ENCODE results near the gene TRPM7. TPM values are rescaled to one million over a fixed set of nuclear protein-coding genes. Genes with fewer than 3 reads are reported as not detected.

TRPM7 gene
- total and polyA plus RNA-seq, 2 of the 8 experiments (the other 6 are each of a cell fraction or from before 2014, with no cell fraction given): 7.5 to 33.2 TPM

DNA sequence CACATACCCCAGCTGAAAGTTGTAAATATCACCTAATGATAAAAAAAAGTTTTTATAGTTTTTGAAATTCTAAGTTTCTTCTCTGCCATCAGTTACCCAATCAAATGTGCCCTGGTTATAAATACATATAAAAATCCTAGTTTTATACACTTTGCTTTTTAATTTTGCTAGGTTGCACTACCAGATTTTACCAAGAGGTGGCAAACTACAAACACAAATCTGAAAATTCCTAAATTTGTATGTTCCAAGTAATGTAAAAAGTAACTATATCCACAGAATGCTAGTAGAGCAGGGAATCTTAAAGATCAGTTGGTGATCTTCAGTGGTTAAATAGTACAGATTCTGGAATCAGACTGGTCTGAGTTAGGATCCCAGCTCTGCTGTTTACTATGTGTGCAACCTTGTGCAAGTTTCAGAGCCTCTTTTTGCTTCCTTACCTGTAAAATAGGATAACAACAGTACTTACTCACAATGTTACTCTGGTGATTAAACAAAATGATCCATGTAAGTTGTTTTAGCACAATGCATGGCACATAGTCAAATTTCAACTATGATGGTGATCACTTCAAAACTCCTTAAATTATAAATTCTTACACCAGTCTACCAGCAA is 11.0 kb downstream of the TRPM7 start:
- POLR2A ChIA-PET (ENCODE audit: partially characterized antibody): no interaction called here
- no peak overlapping the region for H3K4me2 ChIP-seq (ENCODE audit: insufficient read depth in 1 of 2, low read depth in 2 of 2, low read length in 2 of 2)
- CTCF ChIA-PET (ENCODE audit: partially characterized antibody): interaction anchor here (0.6 to 3.4 kb wide), 13 partner anchors 8 to 1235 kb away, joined by 3 to 14 read pairs (median 4); no protein-coding TSS in a partner anchor
- H2BK120ac ChIP-seq (replicated peaks; ENCODE audit: low read depth, low read length): no peak overlapping the region
- TF ChIP-seq CTCF (IDR thresholded peaks at IDR 0.05; ENCODE audit: control extremely low read depth in 1 of 3, insufficient read depth in 1 of 3, low read depth in 1 of 3, low read length in 3 of 3) (peak in 2 of 3 experiments; percentile 20 to 27; a peak in 2 of 4 replicates), RAD21 (IDR thresholded peaks at IDR 0.05 in 1 of 2, conservative IDR thresholded peaks at IDR 0.05 in 1 of 2; ENCODE audit: low read depth in 2 of 2, low read length in 2 of 2) (peak in 1 of 2 experiments; percentile 33; a peak in 3 of 4 replicates), TEAD4 (IDR thresholded peaks at IDR 0.05; ENCODE audit: low read depth, low read length) (no peak), E2F6 (IDR thresholded peaks at IDR 0.05) (no peak)
- TF ChIP-seq, protein P1, sequence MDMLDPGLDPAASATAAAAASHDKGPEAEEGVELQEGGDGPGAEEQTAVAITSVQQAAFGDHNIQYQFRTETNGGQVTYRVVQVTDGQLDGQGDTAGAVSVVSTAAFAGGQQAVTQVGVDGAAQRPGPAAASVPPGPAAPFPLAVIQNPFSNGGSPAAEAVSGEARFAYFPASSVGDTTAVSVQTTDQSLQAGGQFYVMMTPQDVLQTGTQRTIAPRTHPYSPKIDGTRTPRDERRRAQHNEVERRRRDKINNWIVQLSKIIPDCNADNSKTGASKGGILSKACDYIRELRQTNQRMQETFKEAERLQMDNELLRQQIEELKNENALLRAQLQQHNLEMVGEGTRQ (IDR thresholded peaks at IDR 0.05; ENCODE audit: low read length): no peak
- no peak overlapping the region for H2BK15ac ChIP-seq (ENCODE audit: low read length)
- no peak overlapping the region for H3K18ac ChIP-seq (ENCODE audit: extremely low read depth, low read length)
- H3K56ac ChIP-seq (replicated peaks; ENCODE audit: insufficient read length, low read depth, low read length): no peak overlapping the region
- H3K27ac ChIP-seq (ENCODE audit: low read depth, low read length): no peak overlapping the region
- no peak overlapping the region for H4K8ac ChIP-seq (ENCODE audit: extremely low read depth, insufficient read depth, low read length)
- no peak overlapping the region for H3K9ac ChIP-seq (replicated peaks in 1 of 4; ENCODE audit: extremely low read depth in 1 of 4, low read depth in 3 of 4, low read length in 3 of 4)
- no peaks in the 10 kb centered on the region for H3K36me3 ChIP-seq (ENCODE audit: control insufficient read depth in 2 of 4, insufficient read depth in 4 of 4, low read length in 3 of 4)
- no peaks in the 10 kb centered on the region for H3K4me1 ChIP-seq (replicated peaks in 1 of 4; ENCODE audit: control insufficient read depth in 3 of 4, insufficient read depth in 4 of 4, low read length in 3 of 4)
- H3K4me3 ChIP-seq (ENCODE audit: extremely low read depth in 1 of 4, insufficient read depth in 2 of 4, low read depth in 3 of 4, low read length in 4 of 4): no peak overlapping the region
- peaks cover 2% of the 10 kb centered on the region for H3K79me1 ChIP-seq (ENCODE audit: low read depth, low read length)
- no peaks in the 10 kb centered on the region for H3K27me3 ChIP-seq (replicated peaks in 1 of 4; ENCODE audit: control insufficient read depth in 3 of 4, extremely low read depth in 1 of 4, insufficient read depth in 3 of 4, low read length in 3 of 4)
- H3K23me2 ChIP-seq (ENCODE audit: low read depth, low read length): no peaks in the 10 kb centered on the region
- DNase-seq (ENCODE audit: low read depth in 1 of 2, low spot score in 2 of 2) (no peak), FAIRE-seq (no peak)
- no peak overlapping the region for H2BK12ac ChIP-seq (ENCODE audit: low read depth, low read length)
- no peaks in the 10 kb centered on the region for H3K9me3 ChIP-seq (ENCODE audit: insufficient read depth in 2 of 2, low read depth in 1 of 2, low read length in 1 of 2)
- H2AK5ac ChIP-seq (ENCODE audit: low read depth, low read length): no peak overlapping the region
- H2BK20ac ChIP-seq (ENCODE audit: low read length): no peak overlapping the region
- H3K23ac ChIP-seq (ENCODE audit: insufficient read length): no peak overlapping the region
- H3K79me2 ChIP-seq (ENCODE audit: control insufficient read depth in 1 of 2, insufficient read depth in 2 of 2, low read length in 2 of 2): peaks cover 0 to 71% of the 10 kb centered on the region in 2 experiments; a peak in 3 of 4 replicates
- no peak overlapping the region for H3K4ac ChIP-seq (replicated peaks; ENCODE audit: insufficient read length, low read depth, low read length)
- H4K5ac ChIP-seq (ENCODE audit: insufficient read length, low read depth, low read length): no peak overlapping the region
- H4K20me1 ChIP-seq (replicated peaks in 1 of 2; ENCODE audit: control insufficient read depth in 1 of 2, insufficient read depth in 2 of 2, low read length in 2 of 2): peaks cover 5% of the 10 kb centered on the region in 2 experiments
- no peak overlapping the region for H2BK5ac ChIP-seq (ENCODE audit: low read depth, low read length)
- no peak overlapping the region for H4K91ac ChIP-seq (replicated peaks; ENCODE audit: insufficient read length, low read length)
- H3K14ac ChIP-seq (ENCODE audit: insufficient read length): no peak overlapping the region
- H2AFZ ChIP-seq (ENCODE audit: low read length): no peak overlapping the region

Measured in H1 (cell line).